OCI-LY1 (cell line): ENCODE measurements around the gene SERPINA9.

Experiments used
- H2AFZ ChIP-seq: fragments of 200-600 bp; sonication (generic), shearing (Covaris generic); 2 replicates; pipeline ENCODE4 v1.6.0; 2014; ENCODE audit warnings: antibody characterized with exemption, mild to moderate bottlenecking, low read length
- H3F3A ChIP-seq: fragments of 200-600 bp; sonication (generic), shearing (Covaris generic); 2 replicates; pipeline ENCODE4 v1.6.0; 2014; ENCODE audit warnings: mild to moderate bottlenecking, antibody characterized with exemption, low read length, moderate library complexity; ENCODE audit not compliant: insufficient read depth
- H3K27ac ChIP-seq: fragments of 200-600 bp; sonication (generic); 2 replicates; pipeline ENCODE4 v1.5.1; 2014; ENCODE audit warnings: low read length, mixed run types, mild to moderate bottlenecking, low read depth; ENCODE audit not compliant: poor library complexity, severe bottlenecking
- H3K27me3 ChIP-seq: fragments of 200-600 bp; sonication (generic); 2 replicates; pipeline ENCODE4 v1.6.0; 2014; ENCODE audit warnings: antibody characterized with exemption, mild to moderate bottlenecking, low read length, moderate library complexity; ENCODE audit not compliant: insufficient read depth
- H3K36me3 ChIP-seq: fragments of 200-600 bp; sonication (generic); 2 replicates; pipeline ENCODE4 v1.6.1; 2014; ENCODE audit warnings: mild to moderate bottlenecking, antibody characterized with exemption, low read length, moderate library complexity, mixed read lengths; ENCODE audit not compliant: insufficient read depth
- H3K4me1 ChIP-seq: fragments of 200-600 bp; sonication (generic); 2 replicates; pipeline ENCODE4 v1.5.1; 2014; ENCODE audit warnings: mild to moderate bottlenecking, low read length, moderate library complexity; ENCODE audit not compliant: insufficient read depth, severe bottlenecking
- H3K4me2 ChIP-seq: fragments of 200-600 bp; sonication (generic), shearing (Covaris generic); 2 replicates; pipeline ENCODE4 v1.6.1; 2014; ENCODE audit warnings: low read length
- H3K4me3 ChIP-seq: fragments of 200-600 bp; sonication (generic); 2 replicates; pipeline ENCODE4 v1.5.1; 2014; ENCODE audit warnings: low read length, low read depth, mild to moderate bottlenecking, mixed read lengths; ENCODE audit not compliant: poor library complexity, severe bottlenecking
- H3K79me2 ChIP-seq: fragments of 200-600 bp; shearing (Covaris generic); 2 replicates; pipeline ENCODE4 v1.6.1; 2016; ENCODE audit warnings: mixed run types, low read length, mixed read lengths; ENCODE audit not compliant: insufficient read depth
- H3K9ac ChIP-seq: fragments of 200-600 bp; sonication (generic), shearing (Covaris generic); 2 replicates; pipeline ENCODE4 v1.6.1; 2014; ENCODE audit warnings: mild to moderate bottlenecking, low read length, mixed read lengths
- H3K9me2 ChIP-seq: fragments of 200-600 bp; sonication (generic), shearing (Covaris generic); 2 replicates; pipeline ENCODE4 v1.6.1; 2014; ENCODE audit warnings: low read depth, mild to moderate bottlenecking, low read length, mixed read lengths
- H3K9me3 ChIP-seq: fragments of 200-600 bp; shearing (Covaris generic); 2 replicates; pipeline ENCODE4 v1.6.1; 2014; ENCODE audit warnings: low read length, mixed read lengths
- H4K20me1 ChIP-seq: fragments of 200-600 bp; sonication (generic), shearing (Covaris generic); 2 replicates; pipeline ENCODE4 v1.6.0; 2016; ENCODE audit warnings: mild to moderate bottlenecking, low read length; ENCODE audit not compliant: insufficient read depth
- EZH2 ChIP-seq: fragments of 200-600 bp; sonication (generic), shearing (Covaris generic); IDR thresholded peaks from 2 replicates; pipeline ENCODE4 v1.8.0; 2017; ENCODE audit warnings: borderline replicate concordance, mixed run types, mild to moderate bottlenecking, antibody characterized with exemption, low read length, moderate library complexity, mixed read lengths
- TF ChIP-seq, protein P1 (sequence below): fragments of 200-600 bp; sonication (generic), shearing (Covaris generic); IDR thresholded peaks from 2 replicates; pipeline ENCODE4 v1.5.1; 2017; ENCODE audit warnings: mild to moderate bottlenecking, antibody characterized with exemption, low read length, moderate library complexity, mixed read lengths

Gene SERPINA9

DNA sequence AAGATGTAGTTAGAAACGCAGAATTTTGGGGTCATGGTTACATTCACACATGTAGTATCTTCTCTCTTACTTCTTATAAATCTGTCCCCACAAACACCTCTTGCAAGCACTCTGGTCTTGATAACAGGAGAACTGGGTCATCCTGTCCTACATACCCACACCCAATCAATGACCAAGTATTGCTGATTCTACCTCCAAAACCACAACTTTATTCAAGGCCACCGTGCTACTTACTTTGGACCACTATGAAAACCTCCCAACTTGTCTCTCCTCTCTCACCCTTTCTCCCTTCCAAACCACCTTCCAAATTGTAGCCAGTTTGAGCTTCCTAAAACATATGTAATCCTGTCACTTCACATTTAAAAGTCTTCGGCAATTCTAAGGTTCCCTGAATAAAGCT, 28.8 kb downstream of the SERPINA9 start:
- H3F3A ChIP-seq, result no peaks in the 10 kb centered on the region
- no peaks in the 10 kb centered on the region for H3K9me2 ChIP-seq
- no peaks in the 10 kb centered on the region for H4K20me1 ChIP-seq
- no peak overlapping the region for H3K4me3 ChIP-seq
- no peaks in the 10 kb centered on the region for H3K79me2 ChIP-seq
- no peak overlapping the region for H3K4me2 ChIP-seq
- no peak overlapping the region for H3K27ac ChIP-seq
- H3K4me1 ChIP-seq, result no peaks in the 10 kb centered on the region
- H3K9me3 ChIP-seq, result no peaks in the 10 kb centered on the region
- no peak overlapping the region for H3K9ac ChIP-seq
- TF ChIP-seq, protein P1, sequence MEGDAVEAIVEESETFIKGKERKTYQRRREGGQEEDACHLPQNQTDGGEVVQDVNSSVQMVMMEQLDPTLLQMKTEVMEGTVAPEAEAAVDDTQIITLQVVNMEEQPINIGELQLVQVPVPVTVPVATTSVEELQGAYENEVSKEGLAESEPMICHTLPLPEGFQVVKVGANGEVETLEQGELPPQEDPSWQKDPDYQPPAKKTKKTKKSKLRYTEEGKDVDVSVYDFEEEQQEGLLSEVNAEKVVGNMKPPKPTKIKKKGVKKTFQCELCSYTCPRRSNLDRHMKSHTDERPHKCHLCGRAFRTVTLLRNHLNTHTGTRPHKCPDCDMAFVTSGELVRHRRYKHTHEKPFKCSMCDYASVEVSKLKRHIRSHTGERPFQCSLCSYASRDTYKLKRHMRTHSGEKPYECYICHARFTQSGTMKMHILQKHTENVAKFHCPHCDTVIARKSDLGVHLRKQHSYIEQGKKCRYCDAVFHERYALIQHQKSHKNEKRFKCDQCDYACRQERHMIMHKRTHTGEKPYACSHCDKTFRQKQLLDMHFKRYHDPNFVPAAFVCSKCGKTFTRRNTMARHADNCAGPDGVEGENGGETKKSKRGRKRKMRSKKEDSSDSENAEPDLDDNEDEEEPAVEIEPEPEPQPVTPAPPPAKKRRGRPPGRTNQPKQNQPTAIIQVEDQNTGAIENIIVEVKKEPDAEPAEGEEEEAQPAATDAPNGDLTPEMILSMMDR, result no peak
- no peak for TF ChIP-seq EZH2
- no peaks in the 10 kb centered on the region for H3K36me3 ChIP-seq
- H3K27me3 ChIP-seq, result 0 out of 2 replicates have a peak, but pooled peaks cover 12% of the 10 kb centered on the region
- H2AFZ ChIP-seq, result no peak overlapping the region

DNA sequence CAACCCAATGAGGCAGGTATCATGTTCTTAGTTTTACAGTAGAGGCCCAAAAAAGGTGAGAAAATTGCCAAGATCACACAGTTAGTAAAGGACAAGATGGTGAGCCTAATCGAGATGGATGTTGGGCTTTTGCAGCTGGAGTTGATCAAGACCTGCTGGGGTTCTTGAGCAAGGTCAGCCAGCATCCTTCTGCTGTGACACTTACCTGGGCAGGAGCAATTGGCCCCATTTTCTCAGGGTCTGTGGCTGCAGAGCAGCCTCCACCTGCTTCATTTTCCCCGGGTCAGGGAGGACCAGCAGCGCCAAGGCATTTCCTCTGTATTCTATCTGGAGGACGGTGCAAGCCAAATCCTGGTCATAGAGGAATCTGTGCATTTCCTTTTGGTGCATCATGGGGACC, 29.9 kb downstream of the SERPINA9 start:
- Histone ChIP-seq H3K9me3 (no peaks in the 10 kb centered on the region), H3K36me3 (no peaks in the 10 kb centered on the region), H4K20me1 (no peaks in the 10 kb centered on the region), H3K4me3 (no peak overlapping the region), H3K4me1 (no peaks in the 10 kb centered on the region), H3K27ac (no peak overlapping the region), H3K9ac (no peak overlapping the region), H3F3A (no peaks in the 10 kb centered on the region), H3K4me2 (no peak overlapping the region), H3K9me2 (no peaks in the 10 kb centered on the region), H3K27me3 (0 out of 2 replicates have a peak, but pooled peaks cover 12% of the 10 kb centered on the region), H3K79me2 (no peaks in the 10 kb centered on the region), H2AFZ (no peak overlapping the region)
- TF ChIP-seq, protein P1, result no peak
- no peak for TF ChIP-seq EZH2

DNA sequence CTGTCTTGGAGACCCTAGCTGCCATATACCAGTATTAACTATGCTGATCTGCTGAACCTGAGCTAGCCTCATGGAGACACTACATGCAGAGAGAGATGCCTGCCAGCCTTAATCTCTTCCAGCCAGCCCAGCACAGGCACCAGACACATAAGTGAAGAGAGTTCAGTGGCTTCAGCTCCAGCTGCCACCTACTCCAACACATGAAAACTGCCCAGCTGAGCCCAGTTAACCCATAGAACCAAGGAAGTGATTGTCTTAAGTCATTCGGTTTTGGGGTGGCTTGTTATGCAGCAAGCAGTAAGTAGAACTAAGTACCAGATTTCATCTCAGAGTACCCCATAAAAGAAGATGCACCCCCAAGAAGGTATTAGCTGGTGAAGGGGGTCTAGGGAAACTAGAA, 31.0 kb downstream of the SERPINA9 start:
- no peaks in the 10 kb centered on the region for H3K79me2 ChIP-seq
- H3K4me1 ChIP-seq, result no peaks in the 10 kb centered on the region
- 0 out of 2 replicates have a peak, but pooled peaks cover 10% of the 10 kb centered on the region for H3K27me3 ChIP-seq
- no peaks in the 10 kb centered on the region for H3K9me3 ChIP-seq
- no peak overlapping the region for H3K4me3 ChIP-seq
- no peak overlapping the region for H3K4me2 ChIP-seq
- no peaks in the 10 kb centered on the region for H3F3A ChIP-seq
- no peaks in the 10 kb centered on the region for H3K36me3 ChIP-seq
- H3K9me2 ChIP-seq, result no peaks in the 10 kb centered on the region
- H2AFZ ChIP-seq, result no peak overlapping the region
- no peak overlapping the region for H3K9ac ChIP-seq
- H4K20me1 ChIP-seq, result no peaks in the 10 kb centered on the region
- TF ChIP-seq, protein P1, result no peak
- no peak for TF ChIP-seq EZH2
- no peak overlapping the region for H3K27ac ChIP-seq
